HG03439 (cell line): ENCODE data around the gene GRM7.

Experiments used
- ATAC-seq: cut with Tn5 transposase; IDR thresholded peaks from one replicate; pipeline ENCODE4 v1.9.1; 2021; ENCODE audit warnings: mild to moderate bottlenecking, moderate library complexity; ENCODE audit not compliant: unreplicated experiment

GRM7 gene

GRCh38 chr3:7385635-7386034 lies 524.7 kb downstream of the GRM7 start:
- no peak for ATAC-seq

DNA sequence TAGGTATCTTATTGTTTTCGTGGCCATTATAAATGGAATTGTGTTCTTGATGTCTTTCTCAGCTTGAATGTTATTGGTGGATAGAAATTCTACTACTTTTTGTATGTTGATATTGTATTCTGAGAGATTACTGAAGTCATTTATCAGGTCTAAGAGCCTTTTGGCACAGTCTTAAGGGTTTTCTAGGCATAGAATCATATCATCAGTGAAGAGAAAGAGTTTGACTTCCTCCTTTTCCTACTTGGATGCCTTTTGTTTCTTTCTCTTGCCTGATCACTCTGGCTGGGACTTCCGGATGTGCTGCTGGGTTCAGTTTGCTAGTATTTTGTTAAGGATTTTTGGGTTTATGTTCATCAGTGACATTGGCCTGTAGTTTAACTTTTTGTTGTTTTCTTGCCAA lies 527.1 kb downstream of the GRM7 start:
- no peak for ATAC-seq

GRCh38 chr3:7392206-7392605 lies 531.3 kb downstream of the GRM7 start:
- ATAC-seq: no peak

DNA sequence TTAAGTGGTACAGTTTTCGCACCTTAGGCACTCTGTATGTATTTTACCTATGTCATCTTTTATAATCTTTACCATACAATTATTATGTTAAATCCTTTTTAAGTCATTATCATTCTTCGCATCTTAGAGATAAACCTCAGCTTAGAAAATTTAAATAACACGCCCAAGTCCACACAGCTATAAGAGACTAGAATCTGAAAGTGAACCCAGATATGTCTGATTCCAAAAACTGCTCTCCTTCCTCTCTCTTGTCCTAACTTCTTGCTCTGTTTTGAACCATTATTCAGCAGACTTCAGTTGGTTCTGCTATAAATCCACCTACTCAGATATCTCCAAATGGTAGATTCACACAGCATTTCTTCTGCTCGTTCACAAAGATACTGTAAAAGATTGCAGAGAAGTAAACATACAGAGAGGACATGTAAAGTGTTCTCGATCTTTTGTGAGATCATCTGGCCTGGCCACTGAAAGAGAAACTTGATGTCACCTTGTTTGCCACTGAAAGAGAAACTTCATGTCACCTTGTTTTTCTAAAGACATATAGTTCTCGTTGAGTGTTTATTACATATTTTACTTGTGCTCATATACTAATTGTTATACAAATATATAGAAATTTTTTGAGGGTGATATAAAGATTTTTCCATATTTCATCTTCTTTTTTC lies 533.2 kb downstream of the GRM7 start:
- no peak for ATAC-seq

- no peak for ATAC-seq
Observed at GRCh38 chr3:7396534-7396933, 535.6 kb downstream of the GRM7 start.

GRCh38 chr3:7397097-7397496 lies 536.2 kb downstream of the GRM7 start:
- ATAC-seq: no peak

DNA sequence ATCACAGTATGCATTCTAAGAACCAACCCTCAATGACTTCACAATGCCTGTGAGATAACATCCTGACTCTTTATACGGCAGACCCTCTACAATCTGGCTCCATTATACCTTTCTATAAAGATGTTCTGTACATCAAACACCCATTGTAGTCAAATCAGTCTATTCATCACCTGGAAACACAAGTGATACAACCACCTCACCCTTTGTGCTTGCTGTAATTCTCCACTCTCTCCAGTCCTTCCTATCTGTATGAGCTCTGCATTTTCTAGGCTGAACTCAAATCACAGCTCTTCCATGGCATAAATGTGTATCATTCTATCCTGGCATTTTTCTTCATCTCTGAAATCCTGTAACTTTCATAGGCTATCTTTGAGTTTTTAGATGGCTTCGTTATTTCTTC lies 539.4 kb downstream of the GRM7 start:
- ATAC-seq: no peak

GRCh38 chr3:7401418-7401817 lies 540.5 kb downstream of the GRM7 start:
- ATAC-seq: no peak

- no peak for ATAC-seq
Observed at GRCh38 chr3:7407107-7407506, 546.2 kb downstream of the GRM7 start.

DNA sequence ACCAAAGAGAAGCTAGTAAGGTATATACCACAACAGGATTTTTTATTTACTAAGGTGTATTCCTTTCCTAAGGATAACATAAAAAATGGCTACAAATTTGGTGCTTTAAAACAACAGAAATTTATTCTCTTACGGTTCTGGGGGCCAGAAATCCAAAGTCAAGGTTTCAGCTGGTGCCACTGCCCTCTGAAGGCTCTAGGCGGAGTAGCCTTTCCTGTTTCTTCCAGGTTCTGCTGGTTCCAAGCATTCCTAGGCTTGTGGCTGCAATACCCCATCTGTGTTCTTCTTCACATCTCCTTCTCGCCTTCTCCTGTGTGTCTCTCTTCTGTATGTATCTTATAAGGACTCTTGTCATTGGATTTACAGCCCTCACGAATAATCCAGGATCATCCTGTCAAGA lies 549.9 kb downstream of the GRM7 start:
- no peak for ATAC-seq

- no peak for ATAC-seq
Observed at GRCh38 chr3:7421065-7421464, 560.1 kb downstream of the GRM7 start.

GRCh38 chr3:7423036-7423435 lies 562.1 kb downstream of the GRM7 start:
- no peak for ATAC-seq

DNA sequence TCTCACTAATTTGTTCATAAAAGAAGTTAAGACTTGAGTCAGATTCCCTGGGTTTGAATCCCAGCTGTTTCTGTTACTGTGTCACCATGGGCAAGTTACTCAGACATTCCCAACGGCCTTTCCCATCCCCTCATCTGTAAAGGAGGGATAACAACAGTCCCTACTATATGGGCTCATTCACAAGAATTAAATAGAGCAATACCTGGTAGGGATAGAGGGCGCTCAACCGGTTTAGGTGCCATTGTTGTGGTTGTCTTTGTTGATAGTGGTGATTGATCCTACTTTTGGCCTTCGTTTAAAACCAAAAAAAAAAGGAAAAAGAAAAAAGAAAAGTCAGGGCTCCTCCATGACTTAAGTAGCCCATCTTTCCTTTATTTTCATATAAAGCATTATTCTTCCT lies 563.1 kb downstream of the GRM7 start:
- no peak for ATAC-seq

DNA sequence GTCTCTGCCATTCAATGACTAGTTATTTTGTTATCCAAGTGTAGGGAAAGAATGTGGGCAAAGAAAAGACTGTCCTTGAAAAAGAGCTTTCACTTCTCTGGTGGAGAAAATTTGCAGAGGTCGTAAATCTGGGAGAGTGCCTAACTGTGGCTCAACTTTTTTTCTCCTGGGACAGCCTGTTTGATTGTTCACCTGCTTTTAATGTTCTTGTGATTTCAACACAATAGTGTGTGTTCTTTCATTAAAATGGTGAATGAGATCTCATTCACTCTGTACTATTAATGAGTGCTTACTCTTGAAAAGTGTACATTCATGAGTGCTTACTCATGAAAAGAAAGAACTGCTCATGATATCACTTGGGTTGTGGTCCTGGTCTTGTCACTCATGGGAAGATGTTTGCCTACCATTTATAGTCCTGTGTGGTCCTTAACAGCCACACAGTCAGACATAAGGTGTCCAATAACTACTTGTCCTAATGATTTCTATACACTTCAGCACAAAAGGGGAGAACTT lies 567.3 kb downstream of the GRM7 start:
- no peak for ATAC-seq

- no peak for ATAC-seq
Observed at GRCh38 chr3:7432610-7433009, 571.7 kb downstream of the GRM7 start.

DNA sequence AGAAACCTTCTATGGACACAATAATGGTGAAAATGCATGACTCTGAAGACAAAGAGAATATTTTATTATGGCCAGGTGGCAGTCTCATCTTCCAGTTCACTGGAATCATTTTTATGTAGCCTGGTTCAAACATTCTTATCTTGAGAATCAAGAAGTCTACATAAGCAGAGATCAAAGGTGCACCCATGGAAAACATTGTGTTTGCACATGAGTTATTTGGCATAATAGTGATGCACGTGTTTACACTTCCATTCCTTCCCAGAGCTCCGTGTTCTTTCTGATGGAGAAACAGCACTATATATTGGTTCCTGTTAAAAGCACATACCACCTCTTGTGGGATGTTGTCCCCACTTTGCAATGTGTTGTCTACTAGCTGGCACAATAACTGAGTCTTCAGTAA lies 572.2 kb downstream of the GRM7 start:
- no peak for ATAC-seq

DNA sequence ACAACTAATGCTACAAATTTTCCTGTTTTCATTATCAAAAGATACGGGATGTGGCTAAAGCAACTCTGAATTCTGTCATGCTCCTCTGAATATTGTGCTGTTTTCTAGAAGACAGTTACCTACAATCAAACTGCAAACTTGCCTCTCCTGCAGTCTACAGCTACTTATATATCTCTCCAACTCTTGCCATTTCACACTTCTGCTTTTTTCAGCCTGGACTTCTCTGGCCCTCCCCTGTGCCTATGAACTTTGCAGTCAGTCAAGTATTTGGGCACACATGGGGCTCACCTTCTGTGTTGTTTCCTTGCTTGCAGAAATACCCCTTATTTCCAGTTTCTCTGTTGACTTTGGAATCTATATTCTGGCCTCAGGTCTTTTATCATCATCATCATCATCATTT lies 575.6 kb downstream of the GRM7 start:
- no peak for ATAC-seq

DNA sequence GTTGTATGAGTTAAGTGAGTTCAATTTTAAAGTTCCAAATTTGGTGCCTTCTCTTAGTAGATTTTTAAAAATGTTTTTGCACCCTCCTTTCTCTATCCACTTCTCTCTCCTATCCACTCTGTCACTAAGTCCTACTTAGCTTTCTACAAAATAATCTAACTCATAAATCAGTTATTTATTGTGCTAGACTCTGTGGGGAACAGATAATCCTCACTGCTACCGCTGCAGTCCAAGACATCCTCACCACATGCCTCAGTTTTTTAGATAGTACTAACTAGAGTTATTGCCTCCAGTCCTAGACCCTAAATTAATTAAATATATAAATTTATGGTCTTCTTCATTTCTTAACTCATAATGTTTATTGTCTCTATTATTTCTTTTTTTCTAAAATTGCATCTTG lies 576.3 kb downstream of the GRM7 start:
- no peak for ATAC-seq

GRCh38 chr3:7439101-7439680 lies 578.3 kb downstream of the GRM7 start:
- ATAC-seq: no peak

DNA sequence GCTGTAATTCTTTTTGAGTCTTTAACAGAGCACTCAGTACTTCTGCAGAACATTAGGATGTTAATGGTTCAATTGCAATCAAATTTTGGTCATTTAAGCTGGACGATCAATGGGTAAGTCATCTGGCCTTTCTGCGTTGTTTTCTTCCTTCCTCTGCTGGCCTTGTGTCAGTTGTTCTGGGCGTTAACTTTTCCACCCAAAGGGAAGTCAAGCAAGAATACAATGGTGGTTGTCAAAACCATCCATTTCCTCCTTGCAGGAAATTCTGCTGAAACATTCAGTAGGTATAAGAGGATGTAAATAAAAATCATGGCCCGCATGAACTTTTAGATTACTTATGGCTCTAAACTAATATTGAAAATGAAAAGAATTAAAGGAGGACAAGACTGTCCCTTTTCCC lies 584.0 kb downstream of the GRM7 start:
- no peak for ATAC-seq

GRCh38 chr3:7445331-7445730 lies 584.4 kb downstream of the GRM7 start:
- no peak for ATAC-seq

DNA sequence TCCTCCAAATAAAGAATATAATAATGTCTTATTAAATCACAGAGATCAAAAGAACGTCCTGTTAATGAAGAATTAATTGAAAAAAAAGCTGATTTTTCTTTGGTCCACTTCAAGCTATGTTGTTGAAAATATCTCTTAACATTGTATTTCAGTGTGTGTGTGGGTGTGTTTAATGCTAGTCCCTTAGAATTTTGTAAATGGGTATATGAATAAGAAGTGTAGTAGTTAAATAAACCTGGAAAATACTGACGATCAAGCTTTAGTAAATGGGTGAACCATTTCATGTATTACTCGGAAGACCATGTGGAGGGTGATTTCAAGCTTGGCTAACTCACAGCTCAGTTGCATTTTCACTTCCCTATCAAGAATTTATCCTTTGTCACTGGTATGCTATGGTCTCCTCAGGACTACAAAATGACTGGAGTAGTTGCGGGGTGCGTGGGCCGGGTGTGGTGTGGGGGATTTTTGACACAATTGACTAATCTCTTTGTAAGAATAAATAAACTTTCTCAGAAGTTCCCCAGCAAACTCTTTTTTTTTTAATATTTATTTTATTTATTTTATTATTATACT lies 586.4 kb downstream of the GRM7 start:
- ATAC-seq: peak; percentile 73

GRCh38 chr3:7456386-7456785 lies 595.5 kb downstream of the GRM7 start:
- ATAC-seq: no peak
